Right lobe of liver (tissue), 6 donors: ENCODE data around the gene PTPRU. TPM values are rescaled to one million over a fixed set of nuclear protein-coding genes. Genes with fewer than 3 reads are reported as not detected.

ENCODE experiments used
- ATAC-seq, 4 donors: fragments of 200-7000 bp; cut with Tn5 transposase; one replicate each; pipeline ENCODE4 v1.9.1; 2020; ENCODE audit warnings: mild to moderate bottlenecking in 4 of 4, moderate library complexity in 4 of 4
- DNase-seq, 3 donors: peaks; one replicate each; pipeline ENCODE4 v3.0.0-alpha.2; 2020
- H3K27ac ChIP-seq, 3 donors: fragments of 200-600 bp; one replicate each; pipeline ENCODE4 v1.8.0; 2022
- H3K27me3 ChIP-seq, 2 donors: fragments of 200-600 bp; one replicate each; pipeline ENCODE4 v1.8.0; 2022
- H3K36me3 ChIP-seq, 4 donors: fragments of 200-600 bp; sonication (generic) in 1 of 4; one replicate each; pipeline versions ENCODE4 v1.5.1 to v1.8.0; 2017 to 2022; ENCODE audit warnings: control low read depth in 1 of 4
- H3K4me1 ChIP-seq, 4 donors: fragments of 200-600 bp; sonication (generic) in 1 of 4; one replicate each; pipeline versions ENCODE4 v1.5.1 to v1.8.0; 2017 to 2022; ENCODE audit warnings: control low read depth in 1 of 4
- H3K4me3 ChIP-seq, 3 donors: fragments of 200-600 bp; one replicate each; pipeline ENCODE4 v1.8.0; 2022
- H3K9me3 ChIP-seq, 4 donors: fragments of 200-600 bp; sonication (generic) in 1 of 4; one replicate each; pipeline versions ENCODE4 v1.5.1 to v1.8.0; 2017 to 2022; ENCODE audit warnings: control low read depth in 1 of 4
- CTCF ChIP-seq, 4 donors: fragments of 200-600 bp in 3 of 4; fragments of 450-650 bp in 1 of 4; IDR thresholded peaks; one replicate each; pipeline versions ENCODE4 v1.5.1 to v1.8.0; 2016 to 2022; ENCODE audit warnings: antibody characterized with exemption in 4 of 4, mild to moderate bottlenecking in 2 of 4
- POLR2A ChIP-seq: fragments of 450-650 bp; IDR thresholded peaks from one replicate; pipeline ENCODE4 v1.6.1; 2017; ENCODE audit warnings: antibody characterized with exemption, mild to moderate bottlenecking
- WGBS: methylation state at CpG from one replicate; pipeline ENCODE4 v1.1.6; 2018; ENCODE audit warnings: low coverage, low lambda C conversion rate; ENCODE audit not compliant: insufficient coverage; ENCODE audit errors: missing lambda C conversion rate; 5-methylcytosine and 5-hydroxymethylcytosine counted together
- intact Hi-C, 2 donors: fragments of 100-400 bp; cut with DNase I; formaldehyde crosslinking; loops; one replicate each; pipeline versions ENCODE4 v1.11.2 to v1.14.1; 2022
- total RNA-seq, 6 experiments: library from RNA; depleted of rRNA in 2 of 6; stranded (reverse); fragments of >200 nt in 2 of 6; fragmentation: NEBNext Ultra II Directional in 3 of 6; extraction: Animal tissue kit (Norgen Biotek cat#: 25700) in 3 of 6; gene quantifications; one replicate each; pipeline versions ENCODE4 v1.1.0 to v1.2.4, GENCODE V29; 2016 to 2023
- donor health status: DM: no; HTN: yes; CAD: no.
- donor health status: DM: no; HTN: no; CAD: no.
- donor health status: DM: no; HTN: no; CAD: no.
- donor health status: DM: no; HTN: yes; CAD: no.
- donor health status: DM: no; HTN: yes; CAD: no.

Gene PTPRU
- total RNA-seq, 6 experiments from 2014 or later: 4.8 to 22.3 (median 14.5) TPM

GRCh38 chr1:29195881-29196291, 40.4 kb upstream of the PTPRU start:
- H3K4me1 ChIP-seq: peaks cover 0 to 11% (median 5%) of the 10 kb centered on the region in 4 donors
- WGBS: 45% methylated on average over 5 of the region's 8 CpGs
- TF ChIP-seq POLR2A (no peak), CTCF (IDR thresholded peaks at IDR 0.05) (no peak)
- DNase-seq (peak; percentile 65 to 73 (median 70)), ATAC-seq (peak; percentile 62 to 81 (median 74))
- H3K36me3 ChIP-seq: peaks cover 0 to 12% (median under 1%) of the 10 kb centered on the region in 4 donors
- no peak overlapping the region for H3K4me3 ChIP-seq
- H3K27me3 ChIP-seq: no peaks in the 10 kb centered on the region
- no peak overlapping the region for H3K27ac ChIP-seq
- H3K9me3 ChIP-seq: no peaks in the 10 kb centered on the region
- intact Hi-C loops: no loop called here

- peaks cover 0 to 15% (median 2%) of the 10 kb centered on the region in 4 donors for H3K36me3 ChIP-seq
Measured at GRCh38 chr1:29196863-29197589, 39.3 kb upstream of the PTPRU start.

GRCh38 chr1:29197590-29197924, 38.8 kb upstream of the PTPRU start:
- intact Hi-C loops: no loop called here
- H3K27ac ChIP-seq: no peak overlapping the region
- no peak overlapping the region for H3K4me3 ChIP-seq
- peaks cover 0 to 15% (median 7%) of the 10 kb centered on the region in 4 donors for H3K4me1 ChIP-seq
- H3K27me3 ChIP-seq: no peaks in the 10 kb centered on the region
- DNase-seq (peak in 2 of 3 donors; percentile 42 to 65), ATAC-seq (peak; percentile 82 to 91 (median 86))
- H3K36me3 ChIP-seq: peaks cover 0 to 15% (median 2%) of the 10 kb centered on the region in 4 donors
- WGBS: 72% methylated on average over 2 of the region's 2 CpGs
- no peaks in the 10 kb centered on the region for H3K9me3 ChIP-seq
- TF ChIP-seq POLR2A (no peak), CTCF (IDR thresholded peaks at IDR 0.05) (peak; percentile 41 to 66 (median 55))

More at GRCh38 chr1:29196863-29197589, 39.3 kb upstream of the PTPRU start:
- ATAC-seq (no peak), DNase-seq (no peak)
- no peak overlapping the region for H3K4me3 ChIP-seq
- H3K9me3 ChIP-seq: no peaks in the 10 kb centered on the region
- TF ChIP-seq CTCF (IDR thresholded peaks at IDR 0.05) (no peak), POLR2A (no peak)
- intact Hi-C loops: no loop called here
- H3K4me1 ChIP-seq: peaks cover 0 to 11% (median 5%) of the 10 kb centered on the region in 4 donors
- no peak overlapping the region for H3K27ac ChIP-seq
- H3K27me3 ChIP-seq: no peaks in the 10 kb centered on the region
- 78% methylated on average over 5 of the region's 7 CpGs for WGBS

GRCh38 chr1:29197993-29198392, 38.3 kb upstream of the PTPRU start:
- ATAC-seq: no peak
- intact Hi-C loops: no loop called here
- Histone ChIP-seq H3K4me1 (peaks cover 0 to 17% (median 8%) of the 10 kb centered on the region in 4 donors), H3K27me3 (no peaks in the 10 kb centered on the region), H3K4me3 (no peak overlapping the region), H3K9me3 (no peaks in the 10 kb centered on the region), H3K27ac (no peak overlapping the region), H3K36me3 (peaks cover 0 to 15% (median 2%) of the 10 kb centered on the region in 4 donors)
- WGBS: no CpG with 5 or more reads among the region's 12 CpGs
- DNase-seq: peak in 1 of 3 donors; percentile 37
- TF ChIP-seq CTCF (IDR thresholded peaks at IDR 0.05): no peak
- TF ChIP-seq POLR2A: no peak
